GM21786 (cell line): Measurements from ENCODE around the gene MAS1.
A peak's percentile ranks its signal among the peaks of the same experiment; 100 is the strongest.

Experiments used
- ATAC-seq: cut with Tn5 transposase; IDR thresholded peaks from one replicate; pipeline ENCODE4 v1.9.1; 2021; ENCODE audit not compliant: unreplicated experiment

MAS1 gene

GRCh38 chr6:159879856-159880255, 10.9 kb upstream of the MAS1 start:
- ATAC-seq, result no peak

GRCh38 chr6:159880412-159880975, 10.3 kb upstream of the MAS1 start:
- ATAC-seq, result no peak

- no peak for ATAC-seq
Observed at GRCh38 chr6:159884720-159885119, 6.1 kb upstream of the MAS1 start.

GRCh38 chr6:159886270-159886669, 4.5 kb upstream of the MAS1 start:
- no peak for ATAC-seq

- no peak for ATAC-seq
Observed at GRCh38 chr6:159887146-159887545, 3.6 kb upstream of the MAS1 start.

GRCh38 chr6:159887761-159888160, 3.0 kb upstream of the MAS1 start:
- ATAC-seq, result no peak

GRCh38 chr6:159890201-159890600, 587 bp upstream of the MAS1 start:
- ATAC-seq, result no peak

- ATAC-seq, result no peak
Observed at GRCh38 chr6:159892053-159892452, 1.3 kb downstream of the MAS1 start.

- ATAC-seq, result no peak
Observed at GRCh38 chr6:159893064-159893463, 2.3 kb downstream of the MAS1 start.

- ATAC-seq, result no peak
Observed at GRCh38 chr6:159894991-159895390, 4.2 kb downstream of the MAS1 start.

GRCh38 chr6:159897603-159898002, 6.8 kb downstream of the MAS1 start:
- ATAC-seq, result no peak

- no peak for ATAC-seq
Observed at GRCh38 chr6:159898519-159898918, 7.7 kb downstream of the MAS1 start.

- ATAC-seq, result no peak
Observed at GRCh38 chr6:159899994-159900745, 9.4 kb downstream of the MAS1 start.

- no peak for ATAC-seq
Observed at GRCh38 chr6:159902620-159903019, 11.8 kb downstream of the MAS1 start.

- no peak for ATAC-seq
Observed at GRCh38 chr6:159904497-159904911, 13.7 kb downstream of the MAS1 start.

- ATAC-seq, result no peak
Observed at GRCh38 chr6:159906400-159906799, 15.6 kb downstream of the MAS1 start.

- ATAC-seq, result no peak
Observed at GRCh38 chr6:159908535-159908934, 17.7 kb downstream of the MAS1 start.

- ATAC-seq, result no peak
Observed at GRCh38 chr6:159908979-159909378, 18.2 kb downstream of the MAS1 start.

- ATAC-seq, result no peak
Observed at GRCh38 chr6:159910342-159910741, 19.6 kb downstream of the MAS1 start.

- no peak for ATAC-seq
Observed at GRCh38 chr6:159913375-159913774, 22.6 kb downstream of the MAS1 start.

- peak; percentile 42 for ATAC-seq
Observed at GRCh38 chr6:159913862-159914564, 23.2 kb downstream of the MAS1 start.

- no peak for ATAC-seq
Observed at GRCh38 chr6:159914565-159914923, 23.8 kb downstream of the MAS1 start.
